Measurements from ENCODE around the gene SRP9.

- TF ChIP-seq POLR2A (IDR thresholded peaks at IDR 0.05; ENCODE audit: low read length) (no peak), GATA1 (IDR thresholded peaks at IDR 0.05; ENCODE audit: low read depth, low read length) (no peak)
Observed at GRCh38 chr1:225820522-225821120, 43.0 kb downstream of the SRP9 start.
